Ishikawa (cell line): ENCODE measurements around the gene CHCHD3.

Experiments
- CEBPB ChIP-seq: IDR thresholded peaks from 2 replicates; pipeline ENCODE4 v1.6.1; 2012
- EP300 ChIP-seq: IDR thresholded peaks from 2 replicates; pipeline ENCODE4 v1.6.1; 2012; ENCODE audit warnings: borderline replicate concordance
- FOXM1 ChIP-seq: IDR thresholded peaks from 2 replicates; pipeline ENCODE4 v1.6.1; 2012; ENCODE audit warnings: low read depth, borderline replicate concordance
- NFIC ChIP-seq: IDR thresholded peaks from 2 replicates; pipeline ENCODE4 v1.6.1; 2012
- RAD21 ChIP-seq: IDR thresholded peaks from 2 replicates; pipeline ENCODE4 v1.6.1; 2012; ENCODE audit warnings: low read depth
- REST ChIP-seq: IDR thresholded peaks from 2 replicates; pipeline ENCODE4 v1.6.1; 2012; ENCODE audit warnings: low read depth, mild to moderate bottlenecking
- TAF1 ChIP-seq: IDR thresholded peaks from 2 replicates; pipeline ENCODE4 v1.6.1; 2012; ENCODE audit warnings: low read depth, mild to moderate bottlenecking
- TCF12 ChIP-seq: IDR thresholded peaks from 2 replicates; pipeline ENCODE4 v1.6.1; 2012; ENCODE audit warnings: low read depth
- TEAD4 ChIP-seq: IDR thresholded peaks from 2 replicates; pipeline ENCODE4 v1.6.1; 2012
- YY1 ChIP-seq: IDR thresholded peaks from 2 replicates; pipeline ENCODE4 v1.6.1; 2012; ENCODE audit warnings: low read depth

- TF ChIP-seq YY1: no peak
- TF ChIP-seq TEAD4: no peak
- no peak for TF ChIP-seq REST
- no peak for TF ChIP-seq EP300
- no peak for TF ChIP-seq TAF1
- no peak for TF ChIP-seq CEBPB
- no peak for TF ChIP-seq RAD21
- TF ChIP-seq NFIC: no peak
- no peak for TF ChIP-seq TCF12
- TF ChIP-seq FOXM1: no peak
Observed at GRCh38 chr7:132866551-132866950, 215.3 kb downstream of the CHCHD3 start.
